ENCODE measurements around the gene KLK5.
"Not testable (repeated sequence)": the region's sequence is repeated elsewhere in the genome, so short reads cannot be mapped to it uniquely, and the experiment has no call there.

The KLK5 gene

GRCh38 chr19:50952910-50953309 is at the start of gene KLK5:
Gene KLK5, minus strand, starts transcription at chr19:50953038. Its CDS starts 381 bp downstream, at chr19:50952657.
- no peak for DNase-seq

- DNase-seq: no peak
Observed at GRCh38 chr19:51002089-51002532, 49.3 kb upstream of the KLK5 start.

- DNase-seq: no peak
Observed at GRCh38 chr19:51001515-51001914, 48.7 kb upstream of the KLK5 start, which contains the start of gene KLK8. Gene KLK8, minus strand, starts transcription at chr19:51001604. Its CDS starts 437 bp downstream, at chr19:51001167.

- no peak for DNase-seq
Observed at GRCh38 chr19:51000981-51001380, 48.1 kb upstream of the KLK5 start.

GRCh38 chr19:51000426-51000825 is 47.6 kb upstream of the KLK5 start:
- no peak for DNase-seq

- DNase-seq: no peak
Observed at GRCh38 chr19:50998686-50999085, 45.8 kb upstream of the KLK5 start.

DNA sequence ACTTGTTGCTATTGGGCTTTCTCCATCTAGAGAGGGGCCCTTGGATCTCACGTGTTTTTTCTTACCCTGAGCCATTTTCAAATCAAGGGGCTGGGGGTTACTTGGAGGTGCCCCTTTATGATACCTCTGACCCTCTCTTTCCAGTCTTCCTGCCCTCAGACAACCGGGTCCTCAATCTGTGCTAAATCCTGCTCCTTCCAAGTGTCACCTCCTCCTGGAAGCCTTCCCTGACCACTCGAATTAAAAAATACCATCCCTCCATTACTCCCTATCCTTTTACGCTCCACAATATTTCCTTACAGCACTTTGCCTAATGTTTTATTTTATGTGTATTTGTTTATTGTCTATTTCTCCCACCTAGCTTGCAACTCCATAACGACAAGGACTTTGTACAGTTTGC is 45.2 kb upstream of the KLK5 start:
- DNase-seq: no peak

DNA sequence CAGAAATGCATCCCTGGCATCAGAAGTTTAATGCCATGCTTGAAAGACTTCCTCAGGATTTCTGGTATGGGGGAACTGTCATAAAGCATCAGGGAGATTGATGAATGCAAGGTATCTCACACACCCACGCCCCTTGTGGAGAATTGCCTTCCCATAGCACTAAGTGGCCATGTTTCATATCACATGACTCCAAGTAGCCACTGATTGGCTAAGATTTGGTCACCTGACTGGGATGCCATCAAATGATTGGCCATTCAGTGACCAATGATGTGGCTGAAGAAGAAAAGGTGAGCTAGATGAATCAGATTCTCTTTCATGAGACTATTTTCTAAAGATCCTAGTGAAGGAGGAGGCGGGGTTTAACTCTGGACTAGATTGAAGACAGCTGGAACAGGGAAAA is 41.3 kb upstream of the KLK5 start:
- DNase-seq: no peak

GRCh38 chr19:50992666-50993035 is 39.8 kb upstream of the KLK5 start:
- DNase-seq: no peak

DNA sequence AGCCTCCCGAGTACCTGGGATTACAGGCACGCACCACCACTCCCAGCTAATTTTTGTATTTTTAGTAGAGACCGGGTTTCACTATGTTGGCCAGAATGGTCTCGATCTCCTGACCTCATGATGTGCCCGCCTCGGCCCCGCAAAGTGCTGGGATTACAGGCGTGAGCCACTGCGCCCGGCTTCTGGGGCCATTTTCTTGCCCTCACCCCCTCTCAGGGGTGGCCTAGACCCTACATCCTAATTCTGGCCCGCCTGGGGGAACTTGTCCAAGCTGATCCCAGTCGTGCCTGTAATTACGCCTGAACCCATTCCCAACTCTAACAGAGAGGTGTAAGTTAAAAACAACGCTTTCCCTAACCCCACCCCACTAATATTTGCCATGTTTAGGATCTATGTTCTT is 31.6 kb upstream of the KLK5 start:
- DNase-seq: not testable (repeated sequence)

GRCh38 chr19:50983625-50984292 is 30.9 kb upstream of the KLK5 start, which contains the start of gene KLK7:
Gene KLK7, minus strand, starts transcription at chr19:50983917. Its CDS starts 1,518 bp downstream, at chr19:50982399.
- DNase-seq: no peak

DNA sequence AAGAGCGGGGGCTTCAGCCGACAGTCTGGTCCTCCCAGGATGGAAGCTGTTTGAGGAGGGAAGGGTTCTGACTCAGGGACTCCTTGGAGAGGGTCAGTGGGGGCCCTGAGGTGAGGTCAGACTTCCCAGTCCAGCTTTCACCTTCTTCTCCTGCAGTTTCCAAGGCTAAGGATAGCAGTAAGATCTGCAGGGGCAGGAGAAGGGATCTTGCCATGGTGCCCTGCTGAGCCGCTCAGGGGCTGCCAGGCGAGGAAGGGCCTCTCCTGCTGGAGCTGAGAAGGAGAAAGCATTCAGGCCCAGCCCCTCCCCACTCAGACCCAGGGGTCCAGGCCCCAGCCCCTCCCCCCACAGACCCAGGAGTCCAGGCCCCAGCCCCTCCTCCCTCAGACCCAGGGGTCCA is 29.3 kb upstream of the KLK5 start:
- no peak for DNase-seq

DNA sequence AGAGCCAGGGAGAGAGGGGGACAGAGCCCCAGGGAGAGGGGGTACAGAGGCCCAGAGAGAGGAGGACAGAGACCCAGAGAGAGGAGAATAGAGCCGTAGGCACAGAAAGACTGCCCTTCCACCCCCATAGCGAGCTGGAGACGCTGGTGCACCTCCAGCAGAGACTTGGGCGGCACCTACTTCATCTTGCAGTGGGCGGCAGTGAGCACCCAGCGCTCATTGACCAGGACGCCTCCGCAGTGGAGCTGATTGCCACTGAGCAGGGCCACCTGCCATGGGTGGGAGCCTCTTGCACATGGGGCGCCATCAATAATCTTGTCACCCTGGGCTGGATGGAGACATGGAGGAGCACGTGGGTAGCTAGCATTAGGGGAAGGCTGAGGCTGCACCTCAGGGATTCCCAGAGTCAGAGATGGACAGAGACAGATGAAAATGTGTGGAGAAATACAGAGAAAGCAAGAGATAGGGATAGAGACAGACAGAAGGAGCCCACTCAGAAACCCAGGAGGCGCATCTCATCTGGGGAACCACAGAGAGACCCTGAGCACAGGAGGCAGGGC is 28.8 kb upstream of the KLK5 start:
- no peak for DNase-seq

- DNase-seq: no peak
Observed at GRCh38 chr19:50980208-50980607, 27.4 kb upstream of the KLK5 start.

- DNase-seq: no peak
Observed at GRCh38 chr19:50979758-50980157, 26.9 kb upstream of the KLK5 start.

GRCh38 chr19:50978772-50979390 is 26.0 kb upstream of the KLK5 start:
- no peak for DNase-seq

- no peak for DNase-seq
Observed at GRCh38 chr19:50977626-50978025, 24.8 kb upstream of the KLK5 start.

GRCh38 chr19:50975766-50976165 is 22.9 kb upstream of the KLK5 start:
- DNase-seq: no peak

- no peak for DNase-seq
Observed at GRCh38 chr19:50974702-50975556, 22.1 kb upstream of the KLK5 start.

GRCh38 chr19:50972795-50973376 is 20.0 kb upstream of the KLK5 start:
- DNase-seq: no peak

DNA sequence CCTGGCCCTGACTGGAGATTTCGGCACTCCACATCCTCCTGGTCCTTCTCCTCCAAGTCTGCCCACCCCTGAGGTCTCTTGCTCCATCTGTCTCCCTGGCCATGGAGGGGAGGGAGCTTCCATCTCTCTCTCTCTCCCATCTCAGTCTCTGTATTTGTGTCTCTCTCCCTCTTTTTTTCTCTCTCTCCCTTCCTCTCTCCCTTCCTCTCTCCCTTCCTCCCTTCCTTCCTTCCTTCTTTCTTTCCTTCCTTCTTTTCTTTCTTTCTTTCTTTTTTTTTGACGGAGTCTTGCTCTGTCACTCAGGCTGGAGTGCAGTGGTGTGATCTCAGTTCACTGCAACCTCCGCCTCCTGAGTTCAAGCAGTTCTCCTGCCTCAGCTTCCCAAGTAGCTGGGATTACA is 17.0 kb upstream of the KLK5 start:
- not testable (repeated sequence) for DNase-seq

- DNase-seq: no peak
Observed at GRCh38 chr19:50969413-50969760, 16.5 kb upstream of the KLK5 start, which contains the start of gene KLK6. Gene KLK6, minus strand, starts transcription at chr19:50969591. Its CDS starts 1,487 bp downstream, at chr19:50968104.

All from CD4-positive, alpha-beta T cell treated with Interleukin-4 for 4 hours (primary cell).